GM12878 (cell line): ENCODE results near the gene CNN3. TPM values are rescaled to one million over a fixed set of nuclear protein-coding genes. Genes with fewer than 3 reads are reported as not detected.

ENCODE experiments used
- ATAC-seq: fragments of 200-7000 bp; cut with Tn5 transposase; 3 replicates; pipeline ENCODE4 v1.9.1; 2020; ENCODE audit warnings: mild to moderate bottlenecking, moderate library complexity
- BruUV-seq: library from RNA; stranded (reverse); fragments of 400-500 nt; replicated peaks from 2 replicates; lab custom pipeline; 2021; lab: Mats Ljungman, UMichigan
- CTCF ChIA-PET: fragments of 300-600 bp; sonication (Branson Sonifier 250); formaldehyde crosslinking; extraction: SDS; loops from one replicate; lab custom pipeline; 2021; ENCODE audit warnings: inconsistent platforms; lab: Yijun Ruan, JAX
- POLR2A ChIA-PET: fragments of 350-600 bp; formaldehyde crosslinking; extraction: SDS; loops from one replicate; lab custom pipeline; 2021; ENCODE audit warnings: inconsistent platforms; lab: Charles Lee
- RAD21 ChIA-PET: fragments of 300-600 bp; sonication (Branson Sonifier 250); formaldehyde crosslinking; loops from one replicate; lab custom pipeline; 2023; ENCODE audit warnings: antibody characterized with exemption; ENCODE audit not compliant: unreplicated experiment; lab: Charles Lee
- SMC1A ChIA-PET: fragments of 300-600 bp; sonication (Branson Sonifier 250); formaldehyde crosslinking; loops from one replicate; lab custom pipeline; 2023; ENCODE audit not compliant: unreplicated experiment, uncharacterized antibody; lab: Charles Lee
- DNase-seq: peaks from one replicate; pipeline ENCODE4 v3.0.0-alpha.2; 2011; ENCODE audit warnings: low read depth, low spot score
- FAIRE-seq: peaks from 3 replicates; lab custom pipeline; 2011; peaks lifted over from hg19 to GRCh38; lab: Jason Lieb, UNC
- H2AFZ ChIP-seq: 2 replicates; pipeline ENCODE4 v1.6.0; 2011; ENCODE audit warnings: low read depth, low read length, control low read depth; ENCODE audit not compliant: control insufficient read depth
- H3K27ac ChIP-seq: 2 replicates; pipeline ENCODE4 v1.5.1; 2011; ENCODE audit warnings: control low read depth; ENCODE audit not compliant: control insufficient read depth, insufficient read depth
- H3K27me3 ChIP-seq, 2 experiments: replicated peaks in 1 of 2; 2 replicates each; pipeline versions ENCODE4 v1.6.0 to v1.6.1; 2011; ENCODE audit warnings: low read length in 1 of 2; ENCODE audit not compliant: control insufficient read depth in 2 of 2, insufficient read depth in 2 of 2
- H3K36me3 ChIP-seq, 2 experiments: 2 replicates each; pipeline ENCODE4 v1.5.1; 2011; ENCODE audit warnings: low read length in 1 of 2; ENCODE audit not compliant: control insufficient read depth in 2 of 2, insufficient read depth in 2 of 2
- H3K4me1 ChIP-seq: 2 replicates; pipeline ENCODE4 v1.6.1; 2011; ENCODE audit warnings: mild to moderate bottlenecking, low read length, moderate library complexity, mixed read lengths; ENCODE audit not compliant: control insufficient read depth, insufficient read depth
- H3K4me2 ChIP-seq: 2 replicates; pipeline ENCODE4 v1.6.0; 2011; ENCODE audit warnings: control low read depth; ENCODE audit not compliant: control insufficient read depth, insufficient read depth
- H3K4me3 ChIP-seq: fragments of 200-600 bp; sonication (generic); 2 replicates; pipeline ENCODE4 v1.5.1; 2016
- H3K79me2 ChIP-seq: 2 replicates; pipeline ENCODE4 v1.6.0; 2011; ENCODE audit warnings: low read length; ENCODE audit not compliant: control insufficient read depth, insufficient read depth
- H3K9ac ChIP-seq: 2 replicates; pipeline ENCODE4 v1.8.0; 2011; ENCODE audit warnings: low read length, control low read depth, mixed read lengths; ENCODE audit not compliant: control insufficient read depth, insufficient read depth
- H3K9me3 ChIP-seq: replicated peaks from 3 replicates; pipeline ENCODE4 v1.5.1; 2011; ENCODE audit warnings: mild to moderate bottlenecking, low read length; ENCODE audit not compliant: control insufficient read depth, insufficient read depth
- H4K20me1 ChIP-seq: 2 replicates; pipeline ENCODE4 v1.6.0; 2011; ENCODE audit not compliant: control insufficient read depth, insufficient read depth
- ATF7 ChIP-seq: fragments of 450-650 bp; IDR thresholded peaks from 2 replicates; pipeline ENCODE4 v1.6.1; 2016; ENCODE audit warnings: low read depth, mild to moderate bottlenecking
- BCL11A ChIP-seq: IDR thresholded peaks from 2 replicates; pipeline ENCODE4 v1.6.1; 2011; ENCODE audit warnings: low read depth, low read length
- CBX3 ChIP-seq: fragments of 200-600 bp; sonication (generic); IDR thresholded peaks from 2 replicates; pipeline ENCODE4 v1.6.1; 2016; ENCODE audit warnings: low read depth, borderline replicate concordance
- CHD1 ChIP-seq: IDR thresholded peaks from 2 replicates; pipeline ENCODE4 v1.6.1; 2012; ENCODE audit warnings: low read depth, low read length, improper control_type of control experiment
- FOXM1 ChIP-seq: IDR thresholded peaks from 2 replicates; pipeline ENCODE4 v1.6.1; 2012; ENCODE audit warnings: low read depth, mild to moderate bottlenecking, inconsistent platforms, low read length, moderate library complexity
- JUND ChIP-seq: IDR thresholded peaks from 2 replicates; pipeline ENCODE4 v1.6.1; 2012; ENCODE audit warnings: low read depth, mild to moderate bottlenecking, low read length, improper control_type of control experiment, moderate library complexity
- KDM1A ChIP-seq: fragments of 200-600 bp; sonication (generic); IDR thresholded peaks from 2 replicates; pipeline ENCODE4 v1.6.1; 2016; ENCODE audit warnings: borderline replicate concordance
- MEF2B ChIP-seq: fragments of 450-650 bp; IDR thresholded peaks from 2 replicates; pipeline ENCODE4 v1.6.1; 2018; ENCODE audit warnings: mild to moderate bottlenecking, moderate library complexity; ENCODE audit not compliant: partially characterized antibody, poor library complexity, severe bottlenecking
- MTA2 ChIP-seq: fragments of 450-650 bp; IDR thresholded peaks from 2 replicates; pipeline ENCODE4 v1.6.1; 2016; ENCODE audit warnings: low read depth, mild to moderate bottlenecking, moderate library complexity
- RCOR1 ChIP-seq: conservative IDR thresholded peaks from 2 replicates; pipeline ENCODE4 v1.6.1; 2012; ENCODE audit warnings: low read depth, low read length, improper control_type of control experiment
- RELA ChIP-seq: fragments of 450-650 bp; IDR thresholded peaks from 2 replicates; pipeline ENCODE4 v1.8.0; 2014; ENCODE audit warnings: borderline replicate concordance; ENCODE audit not compliant: partially characterized antibody
- SMAD5 ChIP-seq: IDR thresholded peaks from 2 replicates; pipeline ENCODE4 v1.6.1; 2016; ENCODE audit warnings: antibody characterized with exemption, low read depth
- ZNF207 ChIP-seq: fragments of 450-650 bp; IDR thresholded peaks from 2 replicates; pipeline ENCODE4 v1.6.1; 2014; ENCODE audit warnings: antibody characterized with exemption, mild to moderate bottlenecking, borderline replicate concordance
- ZNF274 ChIP-seq: IDR thresholded peaks from one replicate; pipeline ENCODE4 v1.8.0; 2011; ENCODE audit not compliant: insufficient read length, insufficient read depth
- ZNF622 ChIP-seq: fragments of 450-650 bp; IDR thresholded peaks from 2 replicates; pipeline ENCODE4 v1.6.1; 2017; ENCODE audit warnings: mild to moderate bottlenecking, inconsistent platforms
- ZZZ3 ChIP-seq: IDR thresholded peaks from 2 replicates; pipeline ENCODE4 v1.6.1; 2011; ENCODE audit warnings: low read depth; ENCODE audit not compliant: control insufficient read depth, insufficient read length
- WGBS: methylation state at CpG from one replicate; pipeline ENCODE4 v1.1.6; 2016; ENCODE audit warnings: low lambda C conversion rate; ENCODE audit not compliant: insufficient replicate concordance, insufficient coverage; ENCODE audit errors: missing lambda C conversion rate; 5-methylcytosine and 5-hydroxymethylcytosine counted together
- in situ Hi-C: fragments of 300-500 bp; cut with MboI; formaldehyde crosslinking; loops from 9 replicates; pipeline ENCODE4 v1.14.3; 2018; ENCODE audit warnings: mixed read lengths
- intact Hi-C: fragments of 100-400 bp; cut with micrococcal nuclease; formaldehyde crosslinking; loops from one replicate; pipeline ENCODE4 v1.14.2; 2022; ENCODE audit not compliant: unreplicated experiment
- polyA plus RNA-seq, 11 experiments: library from polyadenylated mRNA; depleted of rRNA in 4 of 11; unstranded in 6 of 11; stranded (reverse) in 5 of 11; fragments of >200 nt; fragmentation: Nextera tagmentation in 4 of 11; fragmentation: Illumina TruSeq in 1 of 11; extraction: Ambion mirVana in 4 of 11; extraction: Trizol in 1 of 11; gene quantifications; 1 replicate in 1 of 11; 2 replicates in 10 of 11; pipeline versions ENCODE4 v1.2.1 to v1.2.3, GENCODE V29; 2011 to 2016; ENCODE audit warnings: inconsistent platforms in 2 of 11, missing spikeins in 2 of 11, low read depth in 1 of 11
- total RNA-seq, 4 experiments: library from RNA; depleted of rRNA in 3 of 4; stranded (reverse); fragments of >200 nt in 3 of 4; fragmentation: Illumina TruSeq in 1 of 4; extraction: Trizol in 1 of 4; gene quantifications; 2 replicates each; pipeline versions ENCODE4 v1.2.1 to v1.2.3, GENCODE V29; 2013 to 2021
- TF ChIP-seq, protein P1 (sequence below): fragments of 450-650 bp; IDR thresholded peaks from 2 replicates; pipeline ENCODE4 v1.6.1; 2014; ENCODE audit warnings: mild to moderate bottlenecking
- TF ChIP-seq, protein P2 (sequence below): fragments of 450-650 bp; IDR thresholded peaks from 2 replicates; pipeline ENCODE4 v1.6.1; 2016; ENCODE audit warnings: mild to moderate bottlenecking, moderate library complexity, borderline replicate concordance

The CNN3 gene
- total and polyA plus RNA-seq, 10 of the 15 experiments (the other 5 are each of a cell fraction or from before 2014, with no cell fraction given): 0.20 to 48.4 (median 34.3) TPM

GRCh38 chr1:94906382-94906781 is 20.5 kb downstream of the CNN3 start:
- Histone ChIP-seq H3K4me2 (no peak overlapping the region), H3K36me3 (no peaks in the 10 kb centered on the region), H3K27ac (no peak overlapping the region), H2AFZ (no peak overlapping the region), H3K9me3 (no peaks in the 10 kb centered on the region), H3K4me1 (no peaks in the 10 kb centered on the region), H3K4me3 (no peak overlapping the region), H3K27me3 (no peaks in the 10 kb centered on the region), H3K79me2 (no peaks in the 10 kb centered on the region), H4K20me1 (no peaks in the 10 kb centered on the region), H3K9ac (no peak overlapping the region)
- in situ Hi-C loops: no loop called here
- ATAC-seq (no peak), DNase-seq (no peak), FAIRE-seq (no peak)
- intact Hi-C loops: no loop called here
- no peak for TF ChIP-seq ATF7
- no peak for TF ChIP-seq CBX3
- no peak for TF ChIP-seq BCL11A
- TF ChIP-seq ZNF207: no peak
- no peak for TF ChIP-seq JUND
- TF ChIP-seq, protein P1, sequence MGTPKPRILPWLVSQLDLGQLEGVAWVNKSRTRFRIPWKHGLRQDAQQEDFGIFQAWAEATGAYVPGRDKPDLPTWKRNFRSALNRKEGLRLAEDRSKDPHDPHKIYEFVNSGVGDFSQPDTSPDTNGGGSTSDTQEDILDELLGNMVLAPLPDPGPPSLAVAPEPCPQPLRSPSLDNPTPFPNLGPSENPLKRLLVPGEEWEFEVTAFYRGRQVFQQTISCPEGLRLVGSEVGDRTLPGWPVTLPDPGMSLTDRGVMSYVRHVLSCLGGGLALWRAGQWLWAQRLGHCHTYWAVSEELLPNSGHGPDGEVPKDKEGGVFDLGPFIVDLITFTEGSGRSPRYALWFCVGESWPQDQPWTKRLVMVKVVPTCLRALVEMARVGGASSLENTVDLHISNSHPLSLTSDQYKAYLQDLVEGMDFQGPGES: no peak
- no peak for TF ChIP-seq MEF2B
- no peak for TF ChIP-seq RELA
- no peak for TF ChIP-seq ZZZ3
- no peak for TF ChIP-seq KDM1A
- no peak for TF ChIP-seq MTA2
- TF ChIP-seq SMAD5: no peak
- TF ChIP-seq ZNF622: no peak
- TF ChIP-seq, protein P2, sequence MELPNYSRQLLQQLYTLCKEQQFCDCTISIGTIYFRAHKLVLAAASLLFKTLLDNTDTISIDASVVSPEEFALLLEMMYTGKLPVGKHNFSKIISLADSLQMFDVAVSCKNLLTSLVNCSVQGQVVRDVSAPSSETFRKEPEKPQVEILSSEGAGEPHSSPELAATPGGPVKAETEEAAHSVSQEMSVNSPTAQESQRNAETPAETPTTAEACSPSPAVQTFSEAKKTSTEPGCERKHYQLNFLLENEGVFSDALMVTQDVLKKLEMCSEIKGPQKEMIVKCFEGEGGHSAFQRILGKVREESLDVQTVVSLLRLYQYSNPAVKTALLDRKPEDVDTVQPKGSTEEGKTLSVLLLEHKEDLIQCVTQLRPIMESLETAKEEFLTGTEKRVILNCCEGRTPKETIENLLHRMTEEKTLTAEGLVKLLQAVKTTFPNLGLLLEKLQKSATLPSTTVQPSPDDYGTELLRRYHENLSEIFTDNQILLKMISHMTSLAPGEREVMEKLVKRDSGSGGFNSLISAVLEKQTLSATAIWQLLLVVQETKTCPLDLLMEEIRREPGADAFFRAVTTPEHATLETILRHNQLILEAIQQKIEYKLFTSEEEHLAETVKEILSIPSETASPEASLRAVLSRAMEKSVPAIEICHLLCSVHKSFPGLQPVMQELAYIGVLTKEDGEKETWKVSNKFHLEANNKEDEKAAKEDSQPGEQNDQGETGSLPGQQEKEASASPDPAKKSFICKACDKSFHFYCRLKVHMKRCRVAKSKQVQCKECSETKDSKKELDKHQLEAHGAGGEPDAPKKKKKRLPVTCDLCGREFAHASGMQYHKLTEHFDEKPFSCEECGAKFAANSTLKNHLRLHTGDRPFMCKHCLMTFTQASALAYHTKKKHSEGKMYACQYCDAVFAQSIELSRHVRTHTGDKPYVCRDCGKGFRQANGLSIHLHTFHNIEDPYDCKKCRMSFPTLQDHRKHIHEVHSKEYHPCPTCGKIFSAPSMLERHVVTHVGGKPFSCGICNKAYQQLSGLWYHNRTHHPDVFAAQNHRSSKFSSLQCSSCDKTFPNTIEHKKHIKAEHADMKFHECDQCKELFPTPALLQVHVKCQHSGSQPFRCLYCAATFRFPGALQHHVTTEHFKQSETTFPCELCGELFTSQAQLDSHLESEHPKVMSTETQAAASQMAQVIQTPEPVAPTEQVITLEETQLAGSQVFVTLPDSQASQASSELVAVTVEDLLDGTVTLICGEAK: no peak
- TF ChIP-seq ZNF274: no peak
- TF ChIP-seq RCOR1: no peak
- no peak for TF ChIP-seq CHD1
- TF ChIP-seq FOXM1: no peak
- 39% methylated on average over 5 of the region's 5 CpGs for WGBS
- ChIA-PET SMC1A (no interaction called here), RAD21 (interaction anchor here (0.5 kb wide), 1 partner anchor 307 kb away, joined by 3 read pairs; no protein-coding TSS in a partner anchor), CTCF (no interaction called here), POLR2A (no interaction called here)
- BruUV-seq: no TSS peak
